ENCODE data around the gene NRG2. TPM values are rescaled to one million over a fixed set of nuclear protein-coding genes. Genes with fewer than 3 reads are reported as not detected.

NRG2 gene
- total and polyA plus RNA-seq, 2 experiments from 2014 or later = 0.37 to 1.3 TPM

DNA sequence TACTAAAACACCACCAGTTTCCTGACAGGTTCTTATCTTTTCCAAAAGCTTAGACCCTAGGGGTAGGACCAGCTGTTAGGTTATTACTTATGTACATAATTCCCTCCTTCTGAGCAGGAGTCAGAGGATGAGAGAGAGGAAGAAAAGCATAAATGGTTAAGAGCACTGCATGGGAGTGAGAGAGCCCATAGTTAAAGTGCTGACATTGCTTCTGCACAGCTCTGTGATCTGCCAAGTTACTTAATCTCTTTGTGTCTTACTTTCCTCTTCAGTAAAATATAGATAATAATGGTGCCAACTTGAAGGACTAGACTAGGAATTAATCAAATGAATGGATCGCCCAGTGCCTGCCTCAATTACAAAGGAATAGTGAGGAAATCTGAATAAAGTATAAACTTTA lies 66.4 kb downstream of the NRG2 start:
- no peak overlapping the region for H3K4me3 Mint-ChIP-seq
- Histone ChIP-seq H3K4me1 (ENCODE audit: insufficient read depth) (no peaks in the 10 kb centered on the region), H3K36me3 (ENCODE audit: insufficient read depth) (no peaks in the 10 kb centered on the region), H3K4me3 (no peak overlapping the region), H2AFZ (no peak overlapping the region), H4K20me1 (replicated peaks; ENCODE audit: insufficient read depth) (no peaks in the 10 kb centered on the region), H3F3A (replicated peaks; ENCODE audit: low read depth) (no peaks in the 10 kb centered on the region), H3K9me2 (ENCODE audit: insufficient read depth) (no peaks in the 10 kb centered on the region), H3K79me2 (replicated peaks; ENCODE audit: insufficient read depth) (no peaks in the 10 kb centered on the region), H3K27me3 (ENCODE audit: insufficient read depth) (no peaks in the 10 kb centered on the region), H3K4me2 (no peak overlapping the region), H3K27ac (ENCODE audit: low read depth) (no peak overlapping the region)
- no peak for TF ChIP-seq CREB1 (CRISPR knock-in tag; IDR thresholded peaks at IDR 0.05; ENCODE audit: low read depth)
- no peak overlapping the region for H3K27ac Mint-ChIP-seq
- H3K4me1 Mint-ChIP-seq = peaks cover 1% of the 10 kb centered on the region; the same call in 1 of the 3 replicates
- ATAC-seq (no peak), DNase-seq (ENCODE audit: low spot score) (no peak)
- no peaks in the 10 kb centered on the region for H3K9me3 Mint-ChIP-seq
- no peaks in the 10 kb centered on the region for H3K36me3 Mint-ChIP-seq (ENCODE audit: low read depth)
- peaks cover 4% of the 10 kb centered on the region for H3K27me3 Mint-ChIP-seq (ENCODE audit: insufficient read depth, low read depth, poor library complexity)

DNA sequence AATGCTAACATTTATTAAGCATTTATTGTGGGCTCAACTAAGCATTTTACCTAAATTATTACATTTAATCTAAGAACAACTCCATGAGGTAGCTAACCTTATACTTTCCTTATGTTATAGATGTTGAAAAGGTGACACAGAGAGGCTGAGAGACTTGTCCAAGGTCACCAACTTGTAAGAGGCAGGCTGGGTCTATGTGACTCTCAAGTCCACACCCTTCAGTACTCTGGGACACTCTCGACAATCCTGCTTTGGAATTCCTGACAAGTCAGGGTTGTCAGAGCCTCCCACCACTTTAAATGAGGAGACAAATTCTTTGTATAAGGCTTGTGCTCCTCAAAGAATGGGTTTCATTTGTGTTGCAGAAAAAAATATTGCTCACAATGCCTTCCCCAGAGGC lies 67.2 kb downstream of the NRG2 start:
- H3K9me3 Mint-ChIP-seq = no peaks in the 10 kb centered on the region
- no peaks in the 10 kb centered on the region for H3K79me2 ChIP-seq (replicated peaks; ENCODE audit: insufficient read depth)
- no peak overlapping the region for H2AFZ ChIP-seq
- no peak overlapping the region for H3K4me3 Mint-ChIP-seq
- TF ChIP-seq CREB1 (CRISPR knock-in tag; IDR thresholded peaks at IDR 0.05; ENCODE audit: low read depth) (no peak), POLR2AphosphoS5 (IDR thresholded peaks at IDR 0.05; ENCODE audit: low read depth) (no peak), EZH2 (IDR thresholded peaks at IDR 0.05; ENCODE audit: low read depth, unreplicated experiment) (no peak)
- TF ChIP-seq, protein P1, sequence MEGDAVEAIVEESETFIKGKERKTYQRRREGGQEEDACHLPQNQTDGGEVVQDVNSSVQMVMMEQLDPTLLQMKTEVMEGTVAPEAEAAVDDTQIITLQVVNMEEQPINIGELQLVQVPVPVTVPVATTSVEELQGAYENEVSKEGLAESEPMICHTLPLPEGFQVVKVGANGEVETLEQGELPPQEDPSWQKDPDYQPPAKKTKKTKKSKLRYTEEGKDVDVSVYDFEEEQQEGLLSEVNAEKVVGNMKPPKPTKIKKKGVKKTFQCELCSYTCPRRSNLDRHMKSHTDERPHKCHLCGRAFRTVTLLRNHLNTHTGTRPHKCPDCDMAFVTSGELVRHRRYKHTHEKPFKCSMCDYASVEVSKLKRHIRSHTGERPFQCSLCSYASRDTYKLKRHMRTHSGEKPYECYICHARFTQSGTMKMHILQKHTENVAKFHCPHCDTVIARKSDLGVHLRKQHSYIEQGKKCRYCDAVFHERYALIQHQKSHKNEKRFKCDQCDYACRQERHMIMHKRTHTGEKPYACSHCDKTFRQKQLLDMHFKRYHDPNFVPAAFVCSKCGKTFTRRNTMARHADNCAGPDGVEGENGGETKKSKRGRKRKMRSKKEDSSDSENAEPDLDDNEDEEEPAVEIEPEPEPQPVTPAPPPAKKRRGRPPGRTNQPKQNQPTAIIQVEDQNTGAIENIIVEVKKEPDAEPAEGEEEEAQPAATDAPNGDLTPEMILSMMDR (conservative IDR thresholded peaks at IDR 0.05; ENCODE audit: low read depth in 2 of 2) = no peak
- TF ChIP-seq, protein P2, sequence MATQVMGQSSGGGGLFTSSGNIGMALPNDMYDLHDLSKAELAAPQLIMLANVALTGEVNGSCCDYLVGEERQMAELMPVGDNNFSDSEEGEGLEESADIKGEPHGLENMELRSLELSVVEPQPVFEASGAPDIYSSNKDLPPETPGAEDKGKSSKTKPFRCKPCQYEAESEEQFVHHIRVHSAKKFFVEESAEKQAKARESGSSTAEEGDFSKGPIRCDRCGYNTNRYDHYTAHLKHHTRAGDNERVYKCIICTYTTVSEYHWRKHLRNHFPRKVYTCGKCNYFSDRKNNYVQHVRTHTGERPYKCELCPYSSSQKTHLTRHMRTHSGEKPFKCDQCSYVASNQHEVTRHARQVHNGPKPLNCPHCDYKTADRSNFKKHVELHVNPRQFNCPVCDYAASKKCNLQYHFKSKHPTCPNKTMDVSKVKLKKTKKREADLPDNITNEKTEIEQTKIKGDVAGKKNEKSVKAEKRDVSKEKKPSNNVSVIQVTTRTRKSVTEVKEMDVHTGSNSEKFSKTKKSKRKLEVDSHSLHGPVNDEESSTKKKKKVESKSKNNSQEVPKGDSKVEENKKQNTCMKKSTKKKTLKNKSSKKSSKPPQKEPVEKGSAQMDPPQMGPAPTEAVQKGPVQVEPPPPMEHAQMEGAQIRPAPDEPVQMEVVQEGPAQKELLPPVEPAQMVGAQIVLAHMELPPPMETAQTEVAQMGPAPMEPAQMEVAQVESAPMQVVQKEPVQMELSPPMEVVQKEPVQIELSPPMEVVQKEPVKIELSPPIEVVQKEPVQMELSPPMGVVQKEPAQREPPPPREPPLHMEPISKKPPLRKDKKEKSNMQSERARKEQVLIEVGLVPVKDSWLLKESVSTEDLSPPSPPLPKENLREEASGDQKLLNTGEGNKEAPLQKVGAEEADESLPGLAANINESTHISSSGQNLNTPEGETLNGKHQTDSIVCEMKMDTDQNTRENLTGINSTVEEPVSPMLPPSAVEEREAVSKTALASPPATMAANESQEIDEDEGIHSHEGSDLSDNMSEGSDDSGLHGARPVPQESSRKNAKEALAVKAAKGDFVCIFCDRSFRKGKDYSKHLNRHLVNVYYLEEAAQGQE (IDR thresholded peaks at IDR 0.05; ENCODE audit: unreplicated experiment) = no peak
- H3K4me1 ChIP-seq (ENCODE audit: insufficient read depth) = no peaks in the 10 kb centered on the region
- no peaks in the 10 kb centered on the region for H3K9me2 ChIP-seq (ENCODE audit: insufficient read depth)
- H4K20me1 ChIP-seq (replicated peaks; ENCODE audit: insufficient read depth) = no peaks in the 10 kb centered on the region
- H3K4me1 Mint-ChIP-seq = no peaks in the 10 kb centered on the region
- no peak overlapping the region for H3K27ac ChIP-seq (ENCODE audit: low read depth)
- no peak overlapping the region for H3K4me2 ChIP-seq
- no peaks in the 10 kb centered on the region for H3K36me3 Mint-ChIP-seq (ENCODE audit: low read depth)
- ATAC-seq (no peak), DNase-seq (ENCODE audit: low spot score) (no peak)
- no peaks in the 10 kb centered on the region for H3F3A ChIP-seq (replicated peaks; ENCODE audit: low read depth)
- H3K27me3 ChIP-seq (ENCODE audit: insufficient read depth) = no peaks in the 10 kb centered on the region
- H3K27ac Mint-ChIP-seq = no peak overlapping the region
- peaks cover 3% of the 10 kb centered on the region for H3K27me3 Mint-ChIP-seq (ENCODE audit: insufficient read depth, low read depth, poor library complexity)
- H3K4me3 ChIP-seq = no peak overlapping the region
- no peaks in the 10 kb centered on the region for H3K36me3 ChIP-seq (ENCODE audit: insufficient read depth)

Measured in GM23338 (cell line).